HG02852 (cell line): Measurements from ENCODE around the gene ULK3.
"Not testable (repeated sequence)": the region's sequence is repeated elsewhere in the genome, so short reads cannot be mapped to it uniquely, and the experiment has no call there.

ENCODE experiments used
- ATAC-seq: cut with Tn5 transposase; IDR thresholded peaks from one replicate; pipeline ENCODE4 v1.9.1; 2021; ENCODE audit warnings: mild to moderate bottlenecking, moderate library complexity; ENCODE audit not compliant: unreplicated experiment

The ULK3 gene, protein sequence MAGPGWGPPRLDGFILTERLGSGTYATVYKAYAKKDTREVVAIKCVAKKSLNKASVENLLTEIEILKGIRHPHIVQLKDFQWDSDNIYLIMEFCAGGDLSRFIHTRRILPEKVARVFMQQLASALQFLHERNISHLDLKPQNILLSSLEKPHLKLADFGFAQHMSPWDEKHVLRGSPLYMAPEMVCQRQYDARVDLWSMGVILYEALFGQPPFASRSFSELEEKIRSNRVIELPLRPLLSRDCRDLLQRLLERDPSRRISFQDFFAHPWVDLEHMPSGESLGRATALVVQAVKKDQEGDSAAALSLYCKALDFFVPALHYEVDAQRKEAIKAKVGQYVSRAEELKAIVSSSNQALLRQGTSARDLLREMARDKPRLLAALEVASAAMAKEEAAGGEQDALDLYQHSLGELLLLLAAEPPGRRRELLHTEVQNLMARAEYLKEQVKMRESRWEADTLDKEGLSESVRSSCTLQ

DNA sequence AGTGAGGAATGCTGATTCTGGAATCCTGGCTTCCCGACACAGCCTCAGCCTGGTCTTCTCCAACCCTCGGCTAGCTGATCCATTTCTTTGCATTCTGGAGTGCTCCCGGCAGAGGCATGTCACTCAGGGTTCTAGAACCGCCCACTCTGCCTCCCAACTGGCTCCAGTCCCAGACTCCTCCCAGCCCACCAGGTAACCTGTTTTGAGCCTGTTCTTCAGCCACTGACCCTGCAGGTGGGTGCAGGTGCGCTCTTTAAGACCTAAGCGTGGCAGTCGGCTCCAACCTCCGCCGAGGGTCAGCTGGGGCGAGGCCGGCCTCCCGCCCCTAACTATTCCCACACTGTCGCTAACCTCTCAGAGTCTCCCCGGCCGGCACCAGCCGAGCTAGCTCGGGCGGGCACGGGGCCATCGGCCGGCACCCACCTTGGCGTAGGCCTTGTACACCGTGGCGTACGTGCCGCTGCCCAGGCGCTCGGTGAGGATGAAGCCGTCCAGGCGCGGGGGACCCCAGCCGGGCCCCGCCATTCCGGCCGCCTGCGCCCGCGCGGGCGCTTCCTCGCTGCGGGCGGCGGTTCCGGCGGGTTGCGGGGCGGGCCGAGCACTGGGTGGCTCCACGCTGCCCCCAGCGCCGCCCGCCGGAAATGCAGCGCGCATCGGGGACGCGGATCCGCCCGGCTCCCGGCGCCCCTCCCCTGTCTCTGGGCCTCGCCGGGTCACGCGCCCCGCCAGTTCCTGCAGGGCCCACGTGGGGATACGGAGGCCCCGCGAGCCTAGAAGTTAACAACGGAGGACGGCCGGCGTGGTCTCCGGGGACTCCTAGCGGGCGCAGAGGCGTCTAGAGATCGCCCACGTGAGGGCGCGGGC is at the start of gene ULK3:
ULK3 (minus strand) TSS at position 576 of the 864 bp plus-strand sequence; CDS start at position 525, 51 bp downstream.
- ATAC-seq = peak; percentile 77

DNA sequence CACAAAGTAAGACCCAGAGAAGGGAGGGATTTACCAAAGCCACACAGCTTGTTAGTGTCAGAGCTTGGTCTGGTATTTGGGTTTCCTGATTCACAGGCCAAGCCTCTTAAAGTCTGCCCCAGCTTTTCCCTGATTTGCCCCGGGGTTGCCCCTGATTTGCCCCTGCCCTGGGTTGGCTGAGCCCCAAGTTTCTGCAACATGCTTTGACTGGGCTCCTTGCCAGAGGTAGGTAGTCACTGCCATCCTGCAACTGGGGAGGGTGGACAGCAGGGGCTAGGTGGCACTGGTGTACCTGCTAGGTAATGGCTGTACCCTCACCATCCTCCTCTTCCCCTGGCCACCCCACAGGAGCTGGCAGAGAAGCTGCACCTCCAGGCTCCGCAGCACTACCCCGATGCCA is 49.4 kb upstream of the ULK3 start:
- no peak for ATAC-seq

DNA sequence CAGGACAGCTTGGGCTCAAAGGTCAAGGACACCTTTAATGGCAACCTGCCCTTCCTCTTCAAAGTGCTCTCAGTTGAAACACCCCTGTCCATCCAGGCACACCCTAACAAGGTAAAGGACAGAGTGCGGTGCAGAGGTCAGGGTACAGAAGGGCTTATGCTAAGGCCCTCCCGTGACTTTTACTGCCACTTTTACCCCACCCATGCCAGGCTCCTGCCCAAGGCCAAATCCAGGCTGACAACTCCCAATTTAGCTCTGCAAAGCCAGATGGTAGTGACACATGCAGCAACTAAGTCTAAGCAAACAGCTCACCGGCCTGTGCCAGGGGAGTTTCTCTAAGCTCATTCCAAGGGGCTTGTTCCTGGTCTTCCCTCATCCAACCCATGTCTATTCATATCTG is 48.5 kb upstream of the ULK3 start:
- ATAC-seq = no peak

DNA sequence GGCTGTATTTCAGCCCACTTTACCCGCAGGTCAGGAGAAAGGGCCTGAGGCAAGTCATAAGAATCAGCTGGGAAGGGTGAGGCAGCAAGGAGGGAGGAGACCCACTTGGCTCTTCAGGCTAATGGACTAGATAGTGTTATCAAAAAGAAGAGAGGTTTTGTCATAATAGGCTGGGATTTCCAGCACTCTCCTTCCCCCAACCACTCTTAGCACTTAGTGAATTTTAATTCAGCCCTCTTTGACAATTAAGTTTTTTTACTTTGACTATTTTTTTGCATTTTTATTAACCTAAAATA is 47.7 kb upstream of the ULK3 start:
- ATAC-seq = no peak

DNA sequence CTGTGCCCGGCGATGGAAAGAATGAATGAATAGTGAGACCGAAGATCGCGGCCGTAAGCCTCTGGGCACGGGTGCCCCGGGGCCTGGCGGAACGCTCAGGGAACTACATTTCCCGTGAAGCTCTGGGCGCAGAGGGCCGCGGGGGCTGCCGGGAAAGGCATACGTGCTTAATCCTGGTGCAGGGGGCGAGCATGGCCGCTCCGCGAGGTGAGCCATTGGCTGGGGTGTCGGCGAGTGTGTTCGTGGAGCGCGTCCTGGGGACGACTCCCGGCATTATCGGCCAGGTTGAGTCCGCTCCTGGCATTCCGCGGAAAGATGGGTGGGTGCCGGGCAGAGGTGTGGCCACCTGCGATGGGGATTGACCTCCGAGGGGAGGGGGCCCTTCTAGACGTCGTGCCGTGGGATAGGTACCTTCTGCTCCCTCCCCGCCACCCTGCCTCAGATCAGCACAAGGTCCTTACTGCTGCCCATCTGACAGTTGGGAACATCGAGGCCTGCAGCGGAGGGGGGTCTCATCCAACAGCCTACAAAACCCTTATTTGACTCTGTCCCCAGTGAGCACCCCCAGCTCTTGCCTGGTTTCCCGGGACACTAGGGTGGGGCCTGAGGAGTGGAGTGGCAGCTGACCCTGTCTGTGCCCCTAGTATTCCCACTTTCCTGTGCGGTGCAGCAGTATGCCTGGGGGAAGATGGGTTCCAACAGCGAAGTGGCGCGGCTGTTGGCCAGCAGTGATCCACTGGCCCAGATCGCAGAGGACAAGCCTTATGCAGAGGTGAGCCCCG is 47.1 kb upstream of the ULK3 start, which contains the start of gene MPI:
MPI (plus strand) TSS at position 160 of the 782 bp plus-strand sequence; CDS start at position 192, 32 bp downstream.
- ATAC-seq = peak; percentile 92

DNA sequence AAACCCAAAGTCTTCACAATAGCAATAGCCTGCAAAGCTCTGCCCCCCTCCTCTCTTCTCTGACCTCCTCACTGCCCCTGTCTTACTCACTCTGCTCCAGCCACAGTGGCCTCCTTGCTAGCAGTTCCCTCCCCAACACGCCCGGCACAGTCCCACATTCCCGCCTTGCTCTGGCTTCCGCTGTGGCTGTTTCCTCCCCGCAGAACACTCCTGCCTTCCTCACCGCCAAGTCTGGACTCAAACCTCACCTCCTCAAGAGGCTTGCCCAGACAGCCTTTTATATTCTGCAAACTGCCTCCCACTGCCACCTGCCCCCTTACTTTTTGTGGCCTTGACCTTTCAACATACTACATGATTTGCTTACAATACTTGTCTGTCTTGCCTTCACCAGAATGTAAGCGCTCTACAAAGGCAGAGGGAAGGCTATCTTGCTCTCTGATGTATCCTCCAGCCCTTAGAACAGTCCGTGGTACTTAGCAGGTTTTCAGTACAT is 46.5 kb upstream of the ULK3 start:
- peak; percentile 14 for ATAC-seq

DNA sequence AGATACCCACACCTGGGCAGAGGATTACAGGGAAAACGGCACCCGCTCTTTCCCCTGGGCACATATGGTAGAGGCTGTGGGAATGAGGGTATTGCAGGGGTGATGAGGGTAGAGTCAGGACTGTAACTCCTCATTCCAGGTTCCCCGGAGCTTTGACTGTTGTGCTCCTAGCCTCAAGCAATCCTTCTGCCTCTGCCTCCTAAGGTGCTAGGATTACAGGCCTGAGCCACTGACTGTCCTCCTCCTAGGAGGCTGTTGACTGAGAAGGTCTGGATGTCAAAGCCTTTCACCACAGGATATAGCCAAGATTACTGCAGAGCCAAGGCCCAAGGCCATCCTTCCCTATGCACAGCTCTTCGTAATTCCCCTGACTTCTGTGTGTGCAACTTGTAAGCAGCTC is 45.8 kb upstream of the ULK3 start:
- ATAC-seq = no peak

DNA sequence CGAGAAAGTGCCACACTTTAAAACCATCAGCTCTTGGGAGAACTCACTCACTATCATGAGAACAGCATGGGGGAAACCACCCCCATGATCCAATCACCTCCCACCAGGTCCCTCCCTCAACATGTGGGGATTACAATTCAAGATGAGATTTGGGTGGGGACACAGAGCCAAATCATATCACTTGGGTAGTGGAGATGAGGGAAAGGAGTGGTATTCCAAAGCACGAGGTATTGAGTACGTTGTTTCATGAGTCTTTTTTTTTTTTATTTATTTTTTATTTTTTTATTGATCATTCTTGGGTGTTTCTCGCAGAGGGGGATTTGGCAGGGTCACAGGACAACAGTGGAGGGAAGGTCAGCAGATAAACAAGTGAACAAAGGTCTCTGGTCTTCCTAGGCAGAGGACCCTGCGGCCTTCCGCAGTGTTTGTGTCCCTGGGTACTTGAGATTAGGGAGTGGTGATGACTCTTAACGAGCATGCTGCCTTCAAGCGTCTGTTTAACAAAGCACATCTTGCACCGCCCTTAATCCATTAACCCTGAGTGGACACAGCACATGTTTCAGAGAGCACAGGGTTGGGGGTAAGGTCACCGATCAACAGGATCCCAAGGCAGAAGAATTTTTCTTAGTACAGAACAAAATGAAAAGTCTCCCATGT is 44.7 kb upstream of the ULK3 start:
- not testable (repeated sequence) for ATAC-seq

DNA sequence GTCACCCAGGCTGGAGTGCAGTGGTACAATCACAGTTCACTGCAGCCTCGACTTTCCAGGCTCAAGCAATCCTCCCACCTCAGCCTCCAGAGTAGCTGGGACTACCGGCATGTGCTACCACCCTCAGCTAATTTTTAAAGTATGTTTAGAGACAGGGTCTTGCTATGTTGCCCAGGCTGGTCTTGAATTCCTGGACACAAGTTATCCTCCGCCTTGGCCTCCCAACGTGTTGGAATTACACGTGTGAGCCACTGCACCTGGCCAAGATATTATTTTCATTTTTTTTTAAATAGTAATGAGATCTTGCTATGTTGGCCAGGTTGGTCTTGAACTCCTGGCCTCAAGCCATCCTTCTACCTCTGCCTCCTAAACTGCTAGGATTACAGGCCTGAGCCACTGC is 42.5 kb upstream of the ULK3 start:
- no peak for ATAC-seq

DNA sequence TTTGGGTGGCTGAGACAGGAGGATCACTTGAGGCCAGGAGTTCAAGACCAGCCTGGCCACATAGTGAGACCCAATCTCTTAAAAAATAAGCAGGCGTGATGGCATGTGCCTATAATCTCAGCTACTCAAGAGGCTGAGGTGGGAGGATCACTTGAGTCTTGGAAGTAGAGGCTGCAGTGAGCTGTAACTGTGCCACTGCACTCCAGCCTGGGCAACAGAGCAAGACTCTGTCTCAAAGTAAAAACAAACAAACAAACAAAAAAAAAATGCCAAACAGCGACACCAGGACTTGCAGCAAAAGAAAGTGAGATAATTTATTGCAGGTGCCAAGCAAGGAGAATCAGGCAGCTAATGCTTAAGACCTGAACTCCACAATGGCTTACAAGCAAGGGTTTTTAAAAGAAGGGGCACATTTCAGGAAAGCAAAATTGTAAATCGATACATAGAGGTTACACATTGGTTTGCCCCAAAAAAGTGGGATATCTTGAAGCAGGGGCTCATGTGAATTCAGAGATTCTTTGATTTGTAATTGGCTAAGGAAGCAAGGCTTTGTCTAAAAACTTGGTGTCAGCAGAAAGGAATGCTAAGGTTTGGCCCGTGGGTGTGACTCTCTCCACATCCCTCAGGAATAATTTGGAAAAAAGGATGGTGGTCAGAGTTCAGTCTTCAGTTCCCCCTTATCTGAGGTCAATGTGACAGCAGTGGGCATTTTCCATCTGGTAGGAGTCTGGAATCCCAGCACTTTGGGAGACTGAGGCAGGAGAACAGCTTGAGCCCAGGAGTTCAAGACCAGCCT is 41.7 kb upstream of the ULK3 start:
- no peak for ATAC-seq

DNA sequence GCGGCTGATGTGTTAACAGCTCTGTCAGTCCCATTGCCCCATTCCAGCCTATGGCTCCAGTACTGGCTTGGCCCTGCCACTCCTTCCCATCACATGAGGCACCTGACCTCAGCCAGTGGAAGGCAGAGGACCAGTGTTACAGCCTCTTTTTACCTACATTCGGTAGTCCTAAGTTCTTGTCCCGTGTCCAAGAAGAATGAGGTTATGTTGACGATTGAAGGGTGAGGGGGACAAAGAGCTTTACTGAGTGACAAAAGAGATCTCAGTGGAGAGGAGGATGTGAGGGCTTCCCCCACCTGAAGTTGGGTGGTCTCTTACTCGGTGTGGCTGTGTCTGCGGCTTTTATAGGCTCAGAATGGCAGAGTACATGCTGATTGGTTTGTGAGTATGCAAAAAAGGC is 39.6 kb upstream of the ULK3 start:
- no peak for ATAC-seq

DNA sequence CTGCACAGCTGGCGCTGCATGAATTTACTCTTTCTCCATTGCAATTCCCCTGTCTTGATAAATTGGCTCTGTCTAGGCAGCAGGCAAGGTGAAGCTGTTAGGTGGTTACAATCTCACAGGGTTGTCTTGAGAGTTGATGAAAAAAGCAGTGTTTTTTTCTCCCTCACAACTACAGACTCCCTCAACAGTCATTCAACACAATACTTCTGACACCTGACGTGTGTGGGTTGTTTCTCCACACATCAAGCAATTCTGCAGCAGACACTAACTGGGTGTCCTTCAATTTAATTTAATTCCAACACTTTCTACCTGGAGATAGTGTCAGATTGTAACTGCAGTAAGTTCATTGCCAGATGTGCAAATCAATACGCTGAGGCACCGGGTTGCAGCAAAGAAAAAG is 35.3 kb upstream of the ULK3 start:
- ATAC-seq = no peak

DNA sequence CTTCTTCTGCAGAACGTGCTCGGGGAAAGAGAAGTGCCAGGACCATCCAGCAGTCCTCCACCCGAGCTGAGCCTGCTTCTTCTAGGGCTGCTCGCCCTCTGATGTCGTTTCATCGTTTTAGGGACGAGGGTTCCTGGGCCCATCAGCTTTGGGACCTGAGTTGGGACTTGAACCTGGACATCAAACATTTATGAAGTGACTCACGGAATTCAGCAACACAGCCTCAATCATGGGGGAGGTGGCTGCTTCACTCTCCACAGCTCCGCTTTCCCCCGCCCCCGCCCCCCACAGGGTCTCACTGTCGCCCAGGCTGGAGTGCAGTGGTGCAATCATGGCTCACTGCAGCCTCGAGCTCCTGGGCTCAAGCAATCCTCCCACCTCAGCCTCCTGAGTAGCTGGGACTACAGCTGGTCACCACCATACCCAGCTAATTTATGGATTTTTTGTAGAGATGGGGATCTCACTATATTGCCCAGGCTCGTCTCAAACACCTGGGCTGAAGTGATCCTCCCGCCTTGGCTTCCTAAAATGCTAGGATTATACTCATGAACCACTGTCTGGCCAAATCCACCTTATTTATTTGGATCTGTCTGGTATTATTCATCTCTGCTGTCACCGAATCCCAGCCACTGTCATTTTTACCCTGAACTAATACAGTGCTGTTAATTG is 30.9 kb upstream of the ULK3 start:
- no peak for ATAC-seq

DNA sequence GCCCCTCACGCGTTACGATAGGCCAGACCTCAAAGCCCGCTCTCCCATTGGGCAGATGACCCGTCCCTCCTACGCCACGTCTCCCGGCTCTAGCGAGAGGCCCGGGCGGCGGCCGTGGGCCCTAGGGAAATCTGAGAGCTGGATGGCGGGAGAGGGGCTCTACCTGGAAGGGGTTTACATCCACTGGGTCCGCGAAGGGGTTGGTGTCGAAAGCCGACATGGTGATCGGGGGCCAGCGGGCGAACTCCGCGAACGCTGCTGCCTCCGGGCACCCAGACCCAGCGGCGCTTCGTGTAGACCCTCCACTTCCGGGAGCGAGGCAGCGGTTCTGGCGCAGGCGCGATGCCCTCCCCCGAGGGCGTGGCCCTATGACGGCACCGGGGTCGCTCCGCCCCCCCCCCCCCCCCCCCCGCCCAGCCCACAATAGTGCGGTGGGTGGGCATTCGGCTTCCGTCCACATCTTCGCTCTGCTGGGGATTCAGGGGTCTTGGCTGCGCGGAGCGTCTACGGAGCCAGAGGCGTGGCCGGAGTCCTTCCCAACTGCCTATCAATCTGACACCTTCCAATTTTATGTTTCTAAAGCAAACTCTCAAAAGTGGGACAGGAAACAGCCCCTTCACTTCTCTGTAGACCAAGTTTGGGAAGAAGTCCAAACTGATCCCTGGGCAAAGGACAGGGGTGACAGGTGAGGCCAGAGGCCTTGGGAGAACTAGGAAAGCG is 30.2 kb upstream of the ULK3 start, which contains the start of gene SCAMP2:
SCAMP2 (minus strand) TSS at position 330 of the 720 bp plus-strand sequence; CDS start at position 220, 110 bp downstream.
- ATAC-seq = peak; percentile 78

DNA sequence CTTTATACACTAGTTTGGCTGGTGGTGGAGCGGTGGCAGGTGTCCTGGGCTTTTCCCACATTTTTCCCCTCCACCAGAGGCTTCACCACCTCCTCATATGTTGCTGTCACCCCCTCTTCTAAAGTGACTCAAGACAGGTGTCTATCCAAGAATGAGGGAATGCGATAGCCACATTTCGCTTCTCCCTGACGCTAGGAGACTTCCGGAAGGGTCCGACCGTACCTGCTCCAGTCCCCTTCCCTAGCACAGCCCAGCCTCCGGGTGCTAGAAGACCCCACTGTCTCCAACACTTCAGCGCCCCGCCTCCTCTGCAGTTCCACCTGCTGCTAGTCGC is 29.7 kb upstream of the ULK3 start:
- ATAC-seq = no peak

DNA sequence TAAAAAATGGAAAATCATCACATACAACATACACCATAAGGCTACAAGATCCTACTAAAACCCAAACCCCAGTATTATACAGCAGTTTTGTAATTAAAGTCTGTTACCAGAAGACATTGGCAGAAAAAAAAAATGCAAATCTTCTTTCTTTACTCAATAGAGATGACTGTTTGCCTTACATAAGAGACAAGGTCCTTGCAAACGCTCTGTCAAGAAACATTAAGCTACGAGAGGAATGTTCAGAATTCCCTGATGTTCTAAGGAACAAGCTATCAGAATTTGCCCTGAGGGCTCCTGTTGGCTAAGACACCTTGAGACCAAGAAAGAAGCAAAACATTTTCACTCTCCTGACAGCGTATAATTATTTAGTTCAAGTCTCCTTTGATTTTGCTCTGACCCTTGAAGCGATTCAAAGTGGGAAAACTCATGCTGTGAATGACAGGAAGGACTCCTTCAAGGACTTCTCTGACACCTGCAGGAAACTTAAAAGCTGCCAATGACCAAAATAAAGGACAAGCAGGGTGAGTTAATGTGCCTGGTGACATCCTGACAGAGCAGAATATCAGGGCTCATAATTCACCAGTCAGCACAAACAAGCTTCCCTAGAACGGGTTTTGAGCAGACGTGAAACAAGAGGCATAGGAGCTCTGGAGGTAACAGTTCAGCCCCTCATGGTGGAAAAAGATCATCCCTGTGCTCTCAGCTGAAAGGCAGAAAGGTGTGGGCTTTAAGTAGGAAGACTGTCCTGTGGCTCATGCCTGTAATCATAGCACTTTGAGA is 27.7 kb upstream of the ULK3 start:
- no peak for ATAC-seq

DNA sequence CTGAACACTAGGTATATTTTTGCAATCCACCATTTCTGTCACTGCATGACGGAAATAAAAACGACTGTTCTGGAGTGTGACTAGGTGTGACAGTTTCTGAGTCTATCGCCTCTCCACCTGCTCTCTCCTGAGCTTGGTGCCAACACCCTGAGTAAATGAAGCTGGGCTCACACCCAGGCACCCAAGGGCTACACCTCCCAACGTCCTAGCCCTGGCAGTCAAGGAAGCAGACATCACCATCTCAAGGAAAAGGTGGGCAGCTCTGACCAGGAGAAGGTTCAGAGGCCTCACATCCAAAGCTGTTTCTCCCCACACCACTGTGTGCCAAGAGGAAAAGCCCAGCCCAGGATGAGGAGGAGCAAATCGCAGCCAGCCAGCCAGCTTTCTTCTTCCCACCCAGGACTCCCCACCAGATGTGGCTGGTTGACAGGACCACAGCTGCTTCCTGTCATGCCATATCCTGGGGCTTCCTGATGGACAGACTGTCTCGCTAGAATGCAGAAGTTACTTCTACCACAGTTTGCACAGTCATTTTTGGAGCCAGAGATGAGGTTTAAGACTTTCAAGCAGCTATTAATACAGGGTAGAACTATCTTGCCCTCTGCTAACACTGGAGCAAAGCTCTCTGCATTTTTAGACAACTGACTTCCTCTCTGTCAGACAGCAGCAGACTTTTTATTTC is 26.9 kb upstream of the ULK3 start:
- ATAC-seq = peak; percentile 58
